ENCODE results near the gene URI1.

GRCh38 chr19:29945433-29945832, 3.4 kb downstream of the URI1 start:
- no peak for TF ChIP-seq CTCF (IDR thresholded peaks at IDR 0.05)
- no peak for TF ChIP-seq POLR2A (IDR thresholded peaks at IDR 0.05)
